ENCODE measurements around the gene SPECC1. TPM values are rescaled to one million over a fixed set of nuclear protein-coding genes. Genes with fewer than 3 reads are reported as not detected.

The SPECC1 gene
- total RNA-seq, 1 experiment from 2014 or later, result 103 TPM

DNA sequence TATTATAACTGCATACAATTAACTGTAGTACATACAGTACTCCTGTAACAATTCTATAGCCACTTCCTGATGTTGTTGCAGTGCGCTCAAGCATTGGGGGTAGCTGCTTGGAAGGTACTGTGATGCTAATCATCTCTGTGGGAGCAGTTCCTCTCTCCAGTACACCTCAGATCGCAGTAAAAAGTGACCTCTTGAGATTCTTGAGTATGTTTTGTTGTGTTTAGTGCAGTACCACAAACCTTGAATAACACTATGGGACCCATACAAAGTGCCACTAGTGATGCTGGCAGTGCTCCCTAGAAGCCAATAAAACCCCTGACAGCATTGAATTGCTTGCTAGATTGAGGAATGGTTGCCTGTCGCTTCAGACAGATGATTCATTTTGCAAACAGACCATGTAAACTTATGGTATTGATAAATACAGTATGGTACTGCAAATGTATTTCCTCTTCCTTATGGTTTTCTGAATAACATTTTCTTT lies 193.0 kb downstream of the SPECC1 start:
- no peaks in the 10 kb centered on the region for H3K27me3 Mint-ChIP-seq (ENCODE audit: low read depth)
- DNase-seq (ENCODE audit: low spot score), result peak; percentile 44
- H3K4me3 Mint-ChIP-seq, result no peak overlapping the region
- H3K4me1 Mint-ChIP-seq, result peaks cover 69% of the 10 kb centered on the region
- H3K36me3 Mint-ChIP-seq, result peaks cover 34% of the 10 kb centered on the region
- POLR2A ChIA-PET, result no interaction called here
- H3K9me3 Mint-ChIP-seq, result peaks cover 15% of the 10 kb centered on the region
- no peak for TF ChIP-seq ESRRA (CRISPR knock-in tag; IDR thresholded peaks at IDR 0.05; ENCODE audit: borderline replicate concordance)
- peak; percentile 30; the same call in 1 of the 2 replicates for TF ChIP-seq ZNF423 (CRISPR knock-in tag; IDR thresholded peaks at IDR 0.05)
- TF ChIP-seq SP1 (CRISPR knock-in tag; conservative IDR thresholded peaks at IDR 0.05), result peak; percentile 64; the same call in 1 of the 2 replicates
- TF ChIP-seq, protein P1, sequence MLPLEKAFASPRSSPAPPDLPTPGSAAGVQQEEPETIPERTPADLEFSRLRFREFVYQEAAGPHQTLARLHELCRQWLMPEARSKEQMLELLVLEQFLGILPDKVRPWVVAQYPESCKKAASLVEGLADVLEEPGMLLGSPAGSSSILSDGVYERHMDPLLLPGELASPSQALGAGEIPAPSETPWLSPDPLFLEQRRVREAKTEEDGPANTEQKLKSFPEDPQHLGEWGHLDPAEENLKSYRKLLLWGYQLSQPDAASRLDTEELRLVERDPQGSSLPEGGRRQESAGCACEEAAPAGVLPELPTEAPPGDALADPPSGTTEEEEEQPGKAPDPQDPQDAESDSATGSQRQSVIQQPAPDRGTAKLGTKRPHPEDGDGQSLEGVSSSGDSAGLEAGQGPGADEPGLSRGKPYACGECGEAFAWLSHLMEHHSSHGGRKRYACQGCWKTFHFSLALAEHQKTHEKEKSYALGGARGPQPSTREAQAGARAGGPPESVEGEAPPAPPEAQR (CRISPR knock-in tag; IDR thresholded peaks at IDR 0.05), result 0 out of 2 replicates have a peak, but pooled peaks have one; percentile 33
- TF ChIP-seq, protein P2, sequence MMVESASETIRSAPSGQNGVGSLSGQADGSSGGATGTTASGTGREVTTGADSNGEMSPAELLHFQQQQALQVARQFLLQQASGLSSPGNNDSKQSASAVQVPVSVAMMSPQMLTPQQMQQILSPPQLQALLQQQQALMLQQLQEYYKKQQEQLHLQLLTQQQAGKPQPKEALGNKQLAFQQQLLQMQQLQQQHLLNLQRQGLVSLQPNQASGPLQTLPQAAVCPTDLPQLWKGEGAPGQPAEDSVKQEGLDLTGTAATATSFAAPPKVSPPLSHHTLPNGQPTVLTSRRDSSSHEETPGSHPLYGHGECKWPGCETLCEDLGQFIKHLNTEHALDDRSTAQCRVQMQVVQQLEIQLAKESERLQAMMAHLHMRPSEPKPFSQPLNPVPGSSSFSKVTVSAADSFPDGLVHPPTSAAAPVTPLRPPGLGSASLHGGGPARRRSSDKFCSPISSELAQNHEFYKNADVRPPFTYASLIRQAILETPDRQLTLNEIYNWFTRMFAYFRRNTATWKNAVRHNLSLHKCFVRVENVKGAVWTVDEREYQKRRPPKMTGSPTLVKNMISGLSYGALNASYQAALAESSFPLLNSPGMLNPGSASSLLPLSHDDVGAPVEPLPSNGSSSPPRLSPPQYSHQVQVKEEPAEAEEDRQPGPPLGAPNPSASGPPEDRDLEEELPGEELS (CRISPR knock-in tag; IDR thresholded peaks at IDR 0.05), result peak; percentile 64; the same call in 1 of the 2 replicates
- TF ChIP-seq, protein P3, sequence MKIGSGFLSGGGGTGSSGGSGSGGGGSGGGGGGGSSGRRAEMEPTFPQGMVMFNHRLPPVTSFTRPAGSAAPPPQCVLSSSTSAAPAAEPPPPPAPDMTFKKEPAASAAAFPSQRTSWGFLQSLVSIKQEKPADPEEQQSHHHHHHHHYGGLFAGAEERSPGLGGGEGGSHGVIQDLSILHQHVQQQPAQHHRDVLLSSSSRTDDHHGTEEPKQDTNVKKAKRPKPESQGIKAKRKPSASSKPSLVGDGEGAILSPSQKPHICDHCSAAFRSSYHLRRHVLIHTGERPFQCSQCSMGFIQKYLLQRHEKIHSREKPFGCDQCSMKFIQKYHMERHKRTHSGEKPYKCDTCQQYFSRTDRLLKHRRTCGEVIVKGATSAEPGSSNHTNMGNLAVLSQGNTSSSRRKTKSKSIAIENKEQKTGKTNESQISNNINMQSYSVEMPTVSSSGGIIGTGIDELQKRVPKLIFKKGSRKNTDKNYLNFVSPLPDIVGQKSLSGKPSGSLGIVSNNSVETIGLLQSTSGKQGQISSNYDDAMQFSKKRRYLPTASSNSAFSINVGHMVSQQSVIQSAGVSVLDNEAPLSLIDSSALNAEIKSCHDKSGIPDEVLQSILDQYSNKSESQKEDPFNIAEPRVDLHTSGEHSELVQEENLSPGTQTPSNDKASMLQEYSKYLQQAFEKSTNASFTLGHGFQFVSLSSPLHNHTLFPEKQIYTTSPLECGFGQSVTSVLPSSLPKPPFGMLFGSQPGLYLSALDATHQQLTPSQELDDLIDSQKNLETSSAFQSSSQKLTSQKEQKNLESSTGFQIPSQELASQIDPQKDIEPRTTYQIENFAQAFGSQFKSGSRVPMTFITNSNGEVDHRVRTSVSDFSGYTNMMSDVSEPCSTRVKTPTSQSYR (CRISPR knock-in tag; IDR thresholded peaks at IDR 0.05), result 0 out of 2 replicates have a peak, but pooled peaks have one; percentile 63
- TF ChIP-seq FOXK1 (CRISPR knock-in tag; IDR thresholded peaks at IDR 0.05), result 0 out of 2 replicates have a peak, but pooled peaks have one; percentile 50
- TF ChIP-seq ZNF138 (CRISPR knock-in tag; conservative IDR thresholded peaks at IDR 0.05), result no peak
- peak; percentile 70; the same call in 1 of the 2 replicates for TF ChIP-seq ZBTB21 (CRISPR knock-in tag; IDR thresholded peaks at IDR 0.05; ENCODE audit: borderline replicate concordance)
- CTCF ChIA-PET, result interaction anchor here (0.6 to 1.9 kb wide), 3 partner anchors 10 to 209 kb away, joined by 3 to 5 read pairs (median 4); no protein-coding TSS in a partner anchor
- peak; percentile 95 for ATAC-seq
- peak overlapping the region; percentile 88 for H3K27ac Mint-ChIP-seq

DNA sequence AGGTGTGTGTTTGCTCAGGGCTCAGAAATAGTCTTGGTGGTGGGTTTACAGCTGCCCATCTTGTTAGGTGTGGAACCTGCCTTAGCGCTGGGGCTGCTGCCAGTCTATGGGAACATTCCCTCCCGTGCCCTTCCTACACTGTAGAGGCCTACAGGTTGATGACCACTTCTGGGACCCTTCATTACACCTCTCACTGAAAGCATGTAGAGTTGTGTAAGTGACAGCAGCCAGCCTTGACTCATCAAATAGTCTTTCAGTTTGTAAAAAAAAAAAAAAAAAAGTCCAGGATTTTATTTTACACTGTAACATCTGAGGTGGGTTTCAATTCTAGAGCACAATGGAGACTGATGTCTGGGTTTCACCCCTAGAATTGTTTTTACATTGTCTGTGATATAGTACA lies 193.9 kb downstream of the SPECC1 start:
- no peak for DNase-seq (ENCODE audit: low spot score)
- CTCF ChIA-PET, result no interaction called here
- H3K27me3 Mint-ChIP-seq (ENCODE audit: low read depth), result no peaks in the 10 kb centered on the region
- no peak overlapping the region for H3K4me3 Mint-ChIP-seq
- peaks cover 9% of the 10 kb centered on the region for H3K9me3 Mint-ChIP-seq
- no peak for ATAC-seq
- peaks cover 73% of the 10 kb centered on the region for H3K4me1 Mint-ChIP-seq
- POLR2A ChIA-PET, result no interaction called here
- peak overlapping the region; percentile 64 for H3K27ac Mint-ChIP-seq
- peaks cover 26% of the 10 kb centered on the region for H3K36me3 Mint-ChIP-seq
- TF ChIP-seq, protein P4, sequence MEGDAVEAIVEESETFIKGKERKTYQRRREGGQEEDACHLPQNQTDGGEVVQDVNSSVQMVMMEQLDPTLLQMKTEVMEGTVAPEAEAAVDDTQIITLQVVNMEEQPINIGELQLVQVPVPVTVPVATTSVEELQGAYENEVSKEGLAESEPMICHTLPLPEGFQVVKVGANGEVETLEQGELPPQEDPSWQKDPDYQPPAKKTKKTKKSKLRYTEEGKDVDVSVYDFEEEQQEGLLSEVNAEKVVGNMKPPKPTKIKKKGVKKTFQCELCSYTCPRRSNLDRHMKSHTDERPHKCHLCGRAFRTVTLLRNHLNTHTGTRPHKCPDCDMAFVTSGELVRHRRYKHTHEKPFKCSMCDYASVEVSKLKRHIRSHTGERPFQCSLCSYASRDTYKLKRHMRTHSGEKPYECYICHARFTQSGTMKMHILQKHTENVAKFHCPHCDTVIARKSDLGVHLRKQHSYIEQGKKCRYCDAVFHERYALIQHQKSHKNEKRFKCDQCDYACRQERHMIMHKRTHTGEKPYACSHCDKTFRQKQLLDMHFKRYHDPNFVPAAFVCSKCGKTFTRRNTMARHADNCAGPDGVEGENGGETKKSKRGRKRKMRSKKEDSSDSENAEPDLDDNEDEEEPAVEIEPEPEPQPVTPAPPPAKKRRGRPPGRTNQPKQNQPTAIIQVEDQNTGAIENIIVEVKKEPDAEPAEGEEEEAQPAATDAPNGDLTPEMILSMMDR (IDR thresholded peaks at IDR 0.05), result no peak
- no peak for TF ChIP-seq NR2C2 (CRISPR knock-in tag; IDR thresholded peaks at IDR 0.05)
- TF ChIP-seq FOXK1 (CRISPR knock-in tag; IDR thresholded peaks at IDR 0.05), result no peak
- no peak for TF ChIP-seq NFE2L1 (CRISPR knock-in tag; IDR thresholded peaks at IDR 0.05)
- TF ChIP-seq, protein P5, sequence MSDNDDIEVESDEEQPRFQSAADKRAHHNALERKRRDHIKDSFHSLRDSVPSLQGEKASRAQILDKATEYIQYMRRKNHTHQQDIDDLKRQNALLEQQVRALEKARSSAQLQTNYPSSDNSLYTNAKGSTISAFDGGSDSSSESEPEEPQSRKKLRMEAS (CRISPR knock-in tag; IDR thresholded peaks at IDR 0.05), result no peak
- TF ChIP-seq CREM (CRISPR knock-in tag; IDR thresholded peaks at IDR 0.05), result no peak
- no peak for TF ChIP-seq SOX15 (CRISPR knock-in tag; IDR thresholded peaks at IDR 0.05)
- no peak for TF ChIP-seq ZNF121 (CRISPR knock-in tag; IDR thresholded peaks at IDR 0.05)
- TF ChIP-seq ETV6 (CRISPR knock-in tag; IDR thresholded peaks at IDR 0.05), result no peak
- TF ChIP-seq, protein P6, sequence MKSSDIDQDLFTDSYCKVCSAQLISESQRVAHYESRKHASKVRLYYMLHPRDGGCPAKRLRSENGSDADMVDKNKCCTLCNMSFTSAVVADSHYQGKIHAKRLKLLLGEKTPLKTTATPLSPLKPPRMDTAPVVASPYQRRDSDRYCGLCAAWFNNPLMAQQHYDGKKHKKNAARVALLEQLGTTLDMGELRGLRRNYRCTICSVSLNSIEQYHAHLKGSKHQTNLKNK (CRISPR knock-in tag; IDR thresholded peaks at IDR 0.05), result no peak
- TF ChIP-seq, protein P1 (CRISPR knock-in tag; IDR thresholded peaks at IDR 0.05), result no peak
- TF ChIP-seq ZNF423 (CRISPR knock-in tag; IDR thresholded peaks at IDR 0.05), result no peak
- no peak for TF ChIP-seq FOXP1 (CRISPR knock-in tag; IDR thresholded peaks at IDR 0.05; ENCODE audit: borderline replicate concordance)
- TF ChIP-seq, protein P7, sequence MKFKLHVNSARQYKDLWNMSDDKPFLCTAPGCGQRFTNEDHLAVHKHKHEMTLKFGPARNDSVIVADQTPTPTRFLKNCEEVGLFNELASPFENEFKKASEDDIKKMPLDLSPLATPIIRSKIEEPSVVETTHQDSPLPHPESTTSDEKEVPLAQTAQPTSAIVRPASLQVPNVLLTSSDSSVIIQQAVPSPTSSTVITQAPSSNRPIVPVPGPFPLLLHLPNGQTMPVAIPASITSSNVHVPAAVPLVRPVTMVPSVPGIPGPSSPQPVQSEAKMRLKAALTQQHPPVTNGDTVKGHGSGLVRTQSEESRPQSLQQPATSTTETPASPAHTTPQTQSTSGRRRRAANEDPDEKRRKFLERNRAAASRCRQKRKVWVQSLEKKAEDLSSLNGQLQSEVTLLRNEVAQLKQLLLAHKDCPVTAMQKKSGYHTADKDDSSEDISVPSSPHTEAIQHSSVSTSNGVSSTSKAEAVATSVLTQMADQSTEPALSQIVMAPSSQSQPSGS (CRISPR knock-in tag; IDR thresholded peaks at IDR 0.05; ENCODE audit: borderline replicate concordance, low read depth), result no peak
- TF ChIP-seq, protein P8, sequence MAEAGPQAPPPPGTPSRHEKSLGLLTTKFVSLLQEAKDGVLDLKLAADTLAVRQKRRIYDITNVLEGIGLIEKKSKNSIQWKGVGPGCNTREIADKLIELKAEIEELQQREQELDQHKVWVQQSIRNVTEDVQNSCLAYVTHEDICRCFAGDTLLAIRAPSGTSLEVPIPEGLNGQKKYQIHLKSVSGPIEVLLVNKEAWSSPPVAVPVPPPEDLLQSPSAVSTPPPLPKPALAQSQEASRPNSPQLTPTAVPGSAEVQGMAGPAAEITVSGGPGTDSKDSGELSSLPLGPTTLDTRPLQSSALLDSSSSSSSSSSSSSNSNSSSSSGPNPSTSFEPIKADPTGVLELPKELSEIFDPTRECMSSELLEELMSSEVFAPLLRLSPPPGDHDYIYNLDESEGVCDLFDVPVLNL (CRISPR knock-in tag; IDR thresholded peaks at IDR 0.05; ENCODE audit: borderline replicate concordance, low read depth), result no peak
